ENCODE measurements around the gene RERE. TPM values are rescaled to one million over a fixed set of nuclear protein-coding genes. Genes with fewer than 3 reads are reported as not detected.

The RERE gene
- total and polyA plus RNA-seq, 2 donors (not counting 3 experiments of a cell fraction or from before 2014, with no cell fraction given) = 14.1 to 113 TPM

GRCh38 chr1:8699679-8700078, 117.8 kb downstream of the RERE start:
- BruUV-seq (replicated peaks) = no TSS peak
- POLR2A ChIA-PET = no interaction called here
- TF ChIP-seq MYC (IDR thresholded peaks at IDR 0.05; ENCODE audit: low read depth, low read length) (no peak), GATA2 (IDR thresholded peaks at IDR 0.05; ENCODE audit: insufficient read depth, insufficient read length, low read depth, low read length) (no peak), MAX (IDR thresholded peaks at IDR 0.05; ENCODE audit: insufficient read depth, insufficient read length) (no peak)
- H3K4me2 ChIP-seq (ENCODE audit: insufficient read depth, low read length) = no peak overlapping the region
- H3K27ac ChIP-seq (ENCODE audit: insufficient read depth, low read depth, low read length) = no peak overlapping the region
- no peaks in the 10 kb centered on the region for H3K27me3 ChIP-seq (ENCODE audit: control insufficient read depth in 2 of 2, insufficient read depth in 2 of 2, low read length in 2 of 2)
- CTCF ChIA-PET = interaction anchor here (2.4 kb wide), 1 partner anchor 11 kb away, joined by 6 read pairs; no protein-coding TSS in a partner anchor
- peaks cover 68% of the 10 kb centered on the region for H3K79me2 ChIP-seq (ENCODE audit: control insufficient read depth, insufficient read depth, low read length)
- FAIRE-seq = no peak
- H3K9ac ChIP-seq (replicated peaks; ENCODE audit: extremely low read depth, insufficient read depth, low read length) = no peak overlapping the region
- intact Hi-C loops (cut with micrococcal nuclease) = loop anchor here (1.0 kb wide), 1 partner anchor 130 kb away; no protein-coding TSS in a partner anchor
- H3K9me1 ChIP-seq (replicated peaks; ENCODE audit: control insufficient read depth, extremely low read depth, insufficient read depth, low read length) = no peaks in the 10 kb centered on the region
- no peak for DNase-seq (ENCODE audit: low read depth, low spot score)
- peaks cover under 1% of the 10 kb centered on the region for H4K20me1 ChIP-seq (replicated peaks; ENCODE audit: control insufficient read depth, extremely low read depth, insufficient read depth, low read length)
- H3K36me3 ChIP-seq (ENCODE audit: control insufficient read depth in 2 of 2, extremely low read depth in 1 of 2, insufficient read depth in 2 of 2, low read length in 2 of 2) = no peaks in the 10 kb centered on the region
- peaks cover 17% of the 10 kb centered on the region for H3K4me1 ChIP-seq (ENCODE audit: control insufficient read depth, extremely low read depth, insufficient read depth, low read length)
- no peak overlapping the region for H2AFZ ChIP-seq (ENCODE audit: low read depth, low read length)
- no peak overlapping the region for H3K4me3 ChIP-seq (replicated peaks in 1 of 3; ENCODE audit: insufficient read depth in 1 of 3, low read depth in 1 of 3, low read length in 3 of 3)
- dilution Hi-C loops (cut with MboI; ENCODE audit: extremely low pct_ligation_motif_present, low sequenced_read_pairs) = no loop called here
- H3K9me3 ChIP-seq (replicated peaks; ENCODE audit: control insufficient read depth, insufficient read depth, low read length) = no peaks in the 10 kb centered on the region

- Histone ChIP-seq H3K4me1 (ENCODE audit: control insufficient read depth, extremely low read depth, insufficient read depth, low read length) (peaks cover 18% of the 10 kb centered on the region), H3K36me3 (ENCODE audit: control insufficient read depth in 2 of 2, extremely low read depth in 1 of 2, insufficient read depth in 2 of 2, low read length in 2 of 2) (no peaks in the 10 kb centered on the region), H3K9ac (replicated peaks; ENCODE audit: extremely low read depth, insufficient read depth, low read length) (no peak overlapping the region), H4K20me1 (replicated peaks; ENCODE audit: control insufficient read depth, extremely low read depth, insufficient read depth, low read length) (peaks cover 2% of the 10 kb centered on the region), H3K79me2 (ENCODE audit: control insufficient read depth, insufficient read depth, low read length) (peaks cover 75% of the 10 kb centered on the region), H3K27me3 (ENCODE audit: control insufficient read depth in 2 of 2, insufficient read depth in 2 of 2, low read length in 2 of 2) (no peaks in the 10 kb centered on the region), H3K4me3 (replicated peaks in 1 of 3; ENCODE audit: insufficient read depth in 1 of 3, low read depth in 1 of 3, low read length in 3 of 3) (no peak overlapping the region), H3K9me3 (replicated peaks; ENCODE audit: control insufficient read depth, insufficient read depth, low read length) (no peaks in the 10 kb centered on the region), H3K9me1 (replicated peaks; ENCODE audit: control insufficient read depth, extremely low read depth, insufficient read depth, low read length) (no peaks in the 10 kb centered on the region), H2AFZ (ENCODE audit: low read depth, low read length) (no peak overlapping the region), H3K27ac (ENCODE audit: insufficient read depth, low read depth, low read length) (no peak overlapping the region), H3K4me2 (ENCODE audit: insufficient read depth, low read length) (no peak overlapping the region)
- ChIA-PET POLR2A (no interaction called here), CTCF (interaction anchor here (1.1 to 2.4 kb wide), 3 partner anchors 10 to 29 kb away, joined by 4 to 6 read pairs (median 4); no protein-coding TSS in a partner anchor)
- TF ChIP-seq MAX (IDR thresholded peaks at IDR 0.05; ENCODE audit: insufficient read depth, insufficient read length) (no peak), FOS (IDR thresholded peaks at IDR 0.05; ENCODE audit: borderline replicate concordance, insufficient read depth, low read length) (no peak), CTCF (IDR thresholded peaks at IDR 0.05; ENCODE audit: extremely low read depth in 1 of 2, insufficient read depth in 1 of 2, low read depth in 1 of 2, low read length in 2 of 2) (no peak), EZH2 (IDR thresholded peaks at IDR 0.05; ENCODE audit: borderline replicate concordance, low read depth, low read length, severe bottlenecking) (no peak), MYC (IDR thresholded peaks at IDR 0.05; ENCODE audit: low read depth, low read length) (no peak), JUN (IDR thresholded peaks at IDR 0.05; ENCODE audit: borderline replicate concordance, insufficient read depth, insufficient read length, low read depth) (no peak), GATA2 (IDR thresholded peaks at IDR 0.05; ENCODE audit: insufficient read depth, insufficient read length, low read depth, low read length) (no peak), POLR2AphosphoS5 (IDR thresholded peaks at IDR 0.05; ENCODE audit: insufficient read depth, low read depth, low read length) (no peak), POLR2A (IDR thresholded peaks at IDR 0.05; ENCODE audit: low read depth, low read length) (no peak)
- no peak for FAIRE-seq
- intact Hi-C loops (cut with micrococcal nuclease) = loop anchor here (1.0 kb wide), 1 partner anchor 130 kb away; no protein-coding TSS in a partner anchor
- BruUV-seq (replicated peaks) = no TSS peak
- no peak for DNase-seq (ENCODE audit: low read depth, low spot score)
- dilution Hi-C loops (cut with MboI; ENCODE audit: extremely low pct_ligation_motif_present, low sequenced_read_pairs) = no loop called here
Measured at GRCh38 chr1:8698937-8699447, 118.4 kb downstream of the RERE start.
